OCI-LY1 (cell line): Measurements from ENCODE around the gene CLPTM1L.
"Not testable (repeated sequence)": the region's sequence is repeated elsewhere in the genome, so short reads cannot be mapped to it uniquely, and the experiment has no call there.

Experiments
- H2AFZ ChIP-seq: fragments of 200-600 bp; sonication (generic), shearing (Covaris generic); 2 replicates; pipeline ENCODE4 v1.6.0; 2014; ENCODE audit warnings: antibody characterized with exemption, mild to moderate bottlenecking, low read length
- H3F3A ChIP-seq: fragments of 200-600 bp; sonication (generic), shearing (Covaris generic); 2 replicates; pipeline ENCODE4 v1.6.0; 2014; ENCODE audit warnings: mild to moderate bottlenecking, antibody characterized with exemption, low read length, moderate library complexity; ENCODE audit not compliant: insufficient read depth
- H3K27ac ChIP-seq: fragments of 200-600 bp; sonication (generic); 2 replicates; pipeline ENCODE4 v1.5.1; 2014; ENCODE audit warnings: low read length, mixed run types, mild to moderate bottlenecking, low read depth; ENCODE audit not compliant: poor library complexity, severe bottlenecking
- H3K27me3 ChIP-seq: fragments of 200-600 bp; sonication (generic); 2 replicates; pipeline ENCODE4 v1.6.0; 2014; ENCODE audit warnings: antibody characterized with exemption, mild to moderate bottlenecking, low read length, moderate library complexity; ENCODE audit not compliant: insufficient read depth
- H3K36me3 ChIP-seq: fragments of 200-600 bp; sonication (generic); 2 replicates; pipeline ENCODE4 v1.6.1; 2014; ENCODE audit warnings: mild to moderate bottlenecking, antibody characterized with exemption, low read length, moderate library complexity, mixed read lengths; ENCODE audit not compliant: insufficient read depth
- H3K4me1 ChIP-seq: fragments of 200-600 bp; sonication (generic); 2 replicates; pipeline ENCODE4 v1.5.1; 2014; ENCODE audit warnings: mild to moderate bottlenecking, low read length, moderate library complexity; ENCODE audit not compliant: insufficient read depth, severe bottlenecking
- H3K4me2 ChIP-seq: fragments of 200-600 bp; sonication (generic), shearing (Covaris generic); 2 replicates; pipeline ENCODE4 v1.6.1; 2014; ENCODE audit warnings: low read length
- H3K4me3 ChIP-seq: fragments of 200-600 bp; sonication (generic); 2 replicates; pipeline ENCODE4 v1.5.1; 2014; ENCODE audit warnings: low read length, low read depth, mild to moderate bottlenecking, mixed read lengths; ENCODE audit not compliant: poor library complexity, severe bottlenecking
- H3K79me2 ChIP-seq: fragments of 200-600 bp; shearing (Covaris generic); 2 replicates; pipeline ENCODE4 v1.6.1; 2016; ENCODE audit warnings: mixed run types, low read length, mixed read lengths; ENCODE audit not compliant: insufficient read depth
- H3K9ac ChIP-seq: fragments of 200-600 bp; sonication (generic), shearing (Covaris generic); 2 replicates; pipeline ENCODE4 v1.6.1; 2014; ENCODE audit warnings: mild to moderate bottlenecking, low read length, mixed read lengths
- H3K9me2 ChIP-seq: fragments of 200-600 bp; sonication (generic), shearing (Covaris generic); 2 replicates; pipeline ENCODE4 v1.6.1; 2014; ENCODE audit warnings: low read depth, mild to moderate bottlenecking, low read length, mixed read lengths
- H3K9me3 ChIP-seq: fragments of 200-600 bp; shearing (Covaris generic); 2 replicates; pipeline ENCODE4 v1.6.1; 2014; ENCODE audit warnings: low read length, mixed read lengths
- H4K20me1 ChIP-seq: fragments of 200-600 bp; sonication (generic), shearing (Covaris generic); 2 replicates; pipeline ENCODE4 v1.6.0; 2016; ENCODE audit warnings: mild to moderate bottlenecking, low read length; ENCODE audit not compliant: insufficient read depth
- CTCF ChIP-seq: fragments of 200-600 bp; sonication (generic), shearing (Covaris generic); IDR thresholded peaks from 2 replicates; pipeline ENCODE4 v1.5.1; 2017; ENCODE audit warnings: mild to moderate bottlenecking, antibody characterized with exemption, low read length, moderate library complexity, mixed read lengths
- EZH2 ChIP-seq: fragments of 200-600 bp; sonication (generic), shearing (Covaris generic); IDR thresholded peaks from 2 replicates; pipeline ENCODE4 v1.8.0; 2017; ENCODE audit warnings: borderline replicate concordance, mixed run types, mild to moderate bottlenecking, antibody characterized with exemption, low read length, moderate library complexity, mixed read lengths

Gene CLPTM1L

GRCh38 chr5:1276930-1277329 lies 68.0 kb downstream of the CLPTM1L start:
- no peaks in the 10 kb centered on the region for H3K9me2 ChIP-seq
- no peaks in the 10 kb centered on the region for H3K27me3 ChIP-seq
- no peaks in the 10 kb centered on the region for H3F3A ChIP-seq
- H3K9me3 ChIP-seq: no peaks in the 10 kb centered on the region
- no peaks in the 10 kb centered on the region for H4K20me1 ChIP-seq
- H3K27ac ChIP-seq: no peak overlapping the region
- no peaks in the 10 kb centered on the region for H3K4me1 ChIP-seq
- no peak overlapping the region for H2AFZ ChIP-seq
- no peaks in the 10 kb centered on the region for H3K79me2 ChIP-seq
- no peak overlapping the region for H3K9ac ChIP-seq
- H3K4me2 ChIP-seq: no peak overlapping the region
- TF ChIP-seq EZH2: no peak
- no peak for TF ChIP-seq CTCF
- H3K4me3 ChIP-seq: no peak overlapping the region
- H3K36me3 ChIP-seq: peaks cover 75% of the 10 kb centered on the region

DNA sequence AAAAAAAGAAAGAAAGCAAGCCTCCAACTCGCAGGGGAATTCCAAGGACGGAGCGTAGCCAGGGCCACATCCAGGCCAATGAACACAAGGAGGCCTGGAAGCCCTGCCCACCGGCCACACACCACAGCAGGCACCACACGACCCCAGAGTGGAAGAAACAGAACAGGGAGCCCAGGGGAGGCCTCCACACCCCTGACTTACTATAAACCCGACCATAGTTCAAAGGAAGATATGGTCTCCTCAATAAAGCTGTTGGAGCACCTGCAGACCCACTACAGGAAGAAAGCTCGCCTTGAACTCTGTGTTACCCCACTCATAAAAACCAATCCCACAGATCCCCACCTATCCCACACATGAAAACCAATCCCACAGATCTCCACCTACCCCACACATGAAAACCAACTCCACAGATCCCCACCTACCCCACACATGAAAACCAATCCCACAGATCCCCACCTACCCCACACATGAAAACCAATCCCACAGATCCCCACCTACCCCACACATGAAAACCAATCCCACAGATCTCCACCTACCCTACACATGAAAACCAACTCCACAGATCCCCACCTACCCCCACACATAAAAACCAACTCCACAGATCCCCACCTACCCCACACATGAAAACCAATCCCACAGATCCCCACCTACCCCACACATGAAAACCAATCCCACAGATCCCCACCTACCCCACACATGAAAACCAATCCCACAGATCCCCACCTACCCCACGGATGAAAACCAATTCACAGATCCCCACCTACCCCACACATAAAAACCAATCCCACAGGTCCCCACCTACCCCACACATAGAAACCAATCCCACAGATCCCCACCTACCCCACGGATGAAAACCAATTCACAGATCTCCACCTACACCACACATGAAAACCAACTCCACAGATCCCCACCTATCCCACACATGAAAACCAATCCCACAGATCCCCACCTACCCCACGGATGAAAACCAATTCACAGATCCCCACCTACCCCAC lies 69.2 kb downstream of the CLPTM1L start:
- H3K9me3 ChIP-seq, H3K27ac ChIP-seq, H3F3A ChIP-seq, H3K4me3 ChIP-seq, H3K79me2 ChIP-seq, H3K9me2 ChIP-seq, H4K20me1 ChIP-seq, H2AFZ ChIP-seq, H3K4me1 ChIP-seq, H3K4me2 ChIP-seq, H3K9ac ChIP-seq, H3K27me3 ChIP-seq: not testable (repeated sequence)
- peaks cover 78% of the 10 kb centered on the region for H3K36me3 ChIP-seq

- H3K4me2 ChIP-seq: no peak overlapping the region
- no peaks in the 10 kb centered on the region for H3K79me2 ChIP-seq
- H3K4me3 ChIP-seq: no peak overlapping the region
- H4K20me1 ChIP-seq: no peaks in the 10 kb centered on the region
- TF ChIP-seq EZH2 (no peak), CTCF (no peak)
- H3K4me1 ChIP-seq: no peaks in the 10 kb centered on the region
- no peaks in the 10 kb centered on the region for H3K27me3 ChIP-seq
- no peaks in the 10 kb centered on the region for H3K9me3 ChIP-seq
- no peak overlapping the region for H3K27ac ChIP-seq
- H3K36me3 ChIP-seq: peaks cover 70% of the 10 kb centered on the region
- no peaks in the 10 kb centered on the region for H3F3A ChIP-seq
- no peak overlapping the region for H2AFZ ChIP-seq
- no peaks in the 10 kb centered on the region for H3K9me2 ChIP-seq
- H3K9ac ChIP-seq: no peak overlapping the region
Observed at GRCh38 chr5:1274471-1274870, 70.4 kb downstream of the CLPTM1L start.
